Ishikawa (cell line): ENCODE results near the gene TMEM87B.

Experiments used
- CEBPB ChIP-seq: IDR thresholded peaks from 2 replicates; pipeline ENCODE4 v1.6.1; 2012
- CREB1 ChIP-seq: IDR thresholded peaks from 2 replicates; pipeline ENCODE4 v1.6.1; 2012; ENCODE audit warnings: low read depth
- EGR1 ChIP-seq: IDR thresholded peaks from 2 replicates; pipeline ENCODE4 v1.6.1; 2012
- EP300 ChIP-seq: IDR thresholded peaks from 2 replicates; pipeline ENCODE4 v1.6.1; 2012; ENCODE audit warnings: borderline replicate concordance
- FOXM1 ChIP-seq: IDR thresholded peaks from 2 replicates; pipeline ENCODE4 v1.6.1; 2012; ENCODE audit warnings: low read depth, borderline replicate concordance
- NFIC ChIP-seq: IDR thresholded peaks from 2 replicates; pipeline ENCODE4 v1.6.1; 2012
- RAD21 ChIP-seq: IDR thresholded peaks from 2 replicates; pipeline ENCODE4 v1.6.1; 2012; ENCODE audit warnings: low read depth
- REST ChIP-seq: IDR thresholded peaks from 2 replicates; pipeline ENCODE4 v1.6.1; 2012; ENCODE audit warnings: low read depth, mild to moderate bottlenecking
- TAF1 ChIP-seq: IDR thresholded peaks from 2 replicates; pipeline ENCODE4 v1.6.1; 2012; ENCODE audit warnings: low read depth, mild to moderate bottlenecking
- TCF12 ChIP-seq: IDR thresholded peaks from 2 replicates; pipeline ENCODE4 v1.6.1; 2012; ENCODE audit warnings: low read depth
- TEAD4 ChIP-seq: IDR thresholded peaks from 2 replicates; pipeline ENCODE4 v1.6.1; 2012
- USF1 ChIP-seq: IDR thresholded peaks from 2 replicates; pipeline ENCODE4 v1.6.1; 2012
- YY1 ChIP-seq: IDR thresholded peaks from 2 replicates; pipeline ENCODE4 v1.6.1; 2012; ENCODE audit warnings: low read depth
- ZBTB7A ChIP-seq: IDR thresholded peaks from 2 replicates; pipeline ENCODE4 v1.6.1; 2012; ENCODE audit warnings: low read depth
- TF ChIP-seq, protein P1 (sequence below): IDR thresholded peaks from 2 replicates; pipeline ENCODE4 v1.6.1; 2012

Gene TMEM87B

DNA sequence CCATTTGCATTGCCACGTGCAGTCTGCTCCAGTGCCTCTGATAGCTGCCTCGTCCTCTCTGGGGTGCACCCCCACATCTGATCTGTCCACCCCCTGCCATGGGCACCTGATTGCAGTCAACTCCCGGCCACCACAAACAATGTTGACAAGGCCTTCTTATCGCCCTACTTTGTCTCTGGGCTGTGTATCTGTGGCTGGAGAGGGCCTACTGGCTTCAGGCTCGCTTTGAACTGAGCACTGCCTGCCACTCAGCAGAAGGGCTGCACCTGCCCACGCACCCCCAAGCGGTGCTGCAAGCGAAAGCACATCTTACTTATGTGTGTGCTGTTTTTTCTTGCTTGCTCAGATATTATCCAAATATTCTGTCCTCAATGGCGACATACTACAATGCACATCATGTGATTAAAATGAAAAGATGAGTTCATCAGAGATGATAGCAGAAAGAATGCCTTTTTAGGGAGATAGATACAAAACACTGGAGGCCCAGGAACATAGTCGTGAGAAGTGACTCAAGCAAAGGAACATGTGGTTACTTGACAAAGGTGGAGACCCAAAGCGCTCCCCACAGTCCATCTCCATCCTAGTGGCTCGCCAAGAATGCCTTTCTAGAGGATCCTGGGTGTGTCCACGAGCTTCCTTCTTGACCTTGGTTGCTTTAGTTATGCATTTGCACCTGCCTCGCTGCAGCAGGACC is 111.9 kb downstream of the TMEM87B start:
- TF ChIP-seq ZBTB7A (no peak), EGR1 (no peak), RAD21 (no peak), EP300 (no peak), CEBPB (no peak), TCF12 (no peak), CREB1 (no peak), REST (no peak), FOXM1 (no peak), NFIC (no peak), YY1 (no peak), TAF1 (no peak), USF1 (no peak), TEAD4 (no peak)
- TF ChIP-seq, protein P1, sequence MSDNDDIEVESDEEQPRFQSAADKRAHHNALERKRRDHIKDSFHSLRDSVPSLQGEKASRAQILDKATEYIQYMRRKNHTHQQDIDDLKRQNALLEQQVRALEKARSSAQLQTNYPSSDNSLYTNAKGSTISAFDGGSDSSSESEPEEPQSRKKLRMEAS: no peak

DNA sequence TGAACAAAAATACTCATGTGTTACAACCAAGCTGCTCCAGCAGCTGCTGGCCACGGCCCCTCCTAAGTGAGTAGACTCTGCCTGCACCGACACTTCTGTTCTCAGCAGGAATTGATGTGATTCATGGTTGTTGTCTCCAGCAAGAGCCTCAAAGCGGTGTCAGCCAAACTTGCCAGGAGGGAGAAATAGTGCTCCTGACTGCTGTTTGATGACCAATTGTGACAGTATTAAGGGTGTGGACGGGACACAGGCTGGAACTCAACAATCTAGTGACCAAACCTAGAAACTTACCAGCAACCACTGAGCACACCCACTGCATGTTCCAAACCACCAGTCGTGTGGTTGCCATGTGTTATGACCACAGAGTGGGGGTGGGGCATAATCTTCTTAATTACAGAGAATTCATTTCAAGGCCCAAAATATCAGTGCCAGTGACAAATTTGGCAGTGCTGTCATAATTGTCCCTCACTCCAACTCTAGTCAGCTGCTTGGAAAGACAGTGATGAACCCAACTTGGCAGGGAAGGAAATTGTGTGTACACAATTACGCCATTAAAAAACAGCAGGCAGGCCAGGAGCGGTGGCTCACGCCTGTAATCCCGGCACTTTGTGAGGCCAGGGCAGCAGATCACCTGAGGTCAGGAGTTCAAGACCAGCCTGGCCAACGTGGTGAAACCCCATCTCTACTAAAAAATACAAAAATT is 113.5 kb downstream of the TMEM87B start:
- no peak for TF ChIP-seq TAF1
- TF ChIP-seq CREB1: no peak
- TF ChIP-seq EGR1: no peak
- no peak for TF ChIP-seq CEBPB
- TF ChIP-seq, protein P1: no peak
- TF ChIP-seq ZBTB7A: no peak
- TF ChIP-seq YY1: no peak
- TF ChIP-seq TCF12: no peak
- no peak for TF ChIP-seq USF1
- TF ChIP-seq FOXM1: no peak
